GM12878 (cell line): Measurements from ENCODE around the gene WDR64.

Source experiments
- IKZF2 ChIP-seq, 2 experiments: fragments of 450-650 bp; IDR thresholded peaks; 2 replicates each; pipeline ENCODE4 v1.6.1; 2017; ENCODE audit warnings: mild to moderate bottlenecking in 2 of 2, moderate library complexity in 2 of 2
- PAX5 ChIP-seq: IDR thresholded peaks from 2 replicates; pipeline ENCODE4 v1.6.1; 2011; ENCODE audit warnings: low read depth, low read length, borderline replicate concordance
- PBX3 ChIP-seq: IDR thresholded peaks from 2 replicates; pipeline ENCODE4 v1.6.1; 2011; ENCODE audit warnings: mild to moderate bottlenecking, low read depth, low read length, moderate library complexity; ENCODE audit not compliant: insufficient replicate concordance
- POLR2A ChIP-seq: IDR thresholded peaks from 2 replicates; pipeline ENCODE4 v1.6.1; 2011; ENCODE audit warnings: low read depth, mild to moderate bottlenecking, low read length

DNA sequence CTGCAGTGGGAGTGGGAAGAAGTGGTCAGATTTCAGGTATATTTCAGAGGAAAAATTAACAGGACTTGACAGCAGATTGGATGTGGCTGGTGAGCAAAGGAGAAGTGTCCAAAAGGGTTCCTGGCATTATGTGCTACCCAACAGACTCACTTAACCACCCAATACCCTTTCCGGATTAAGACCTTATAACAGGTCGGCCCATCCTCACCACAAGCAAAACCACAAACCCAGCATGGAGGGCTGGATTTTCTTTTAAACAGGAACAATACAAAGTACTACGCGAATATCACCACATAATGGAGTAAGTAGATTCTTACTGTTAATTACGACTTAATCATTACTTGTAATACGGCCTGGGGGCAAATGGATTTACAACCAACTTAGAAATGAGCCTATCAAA is 59.2 kb downstream of the WDR64 start:
- TF ChIP-seq PAX5 (no peak), IKZF2 (IDR thresholded peaks at IDR 0.05) (no peak), POLR2A (no peak), PBX3 (no peak)
